Epithelial cell of esophagus (primary cell): ENCODE results near the gene RAPGEFL1.
A peak's percentile ranks its signal among the peaks of the same experiment; 100 is the strongest.

Source experiments
- DNase-seq: peaks from one replicate; pipeline ENCODE4 v3.0.0; 2010; ENCODE audit warnings: low read depth
- H3K4me3 ChIP-seq: 2 replicates; pipeline ENCODE4 v1.5.1; 2011; ENCODE audit warnings: mild to moderate bottlenecking, low read length, control low read depth
- CTCF ChIP-seq: IDR thresholded peaks from 2 replicates; pipeline ENCODE4 v1.5.1; 2011; ENCODE audit warnings: low read depth, mild to moderate bottlenecking, low read length, control low read depth, inconsistent platforms; ENCODE audit not compliant: insufficient read depth; ENCODE audit errors: missing control alignments

The RAPGEFL1 gene

GRCh38 chr17:40173091-40173777, 4.0 kb upstream of the RAPGEFL1 start:
- no peak overlapping the region for H3K4me3 ChIP-seq
- TF ChIP-seq CTCF: no peak
- no peak for DNase-seq

- no peak for DNase-seq
- no peak for TF ChIP-seq CTCF
- H3K4me3 ChIP-seq: no peak overlapping the region
These were observed 3.5 kb upstream of the RAPGEFL1 start for GRCh38 chr17:40173778-40174135.

GRCh38 chr17:40174514-40174913, 2.8 kb upstream of the RAPGEFL1 start:
- TF ChIP-seq CTCF: no peak
- no peak overlapping the region for H3K4me3 ChIP-seq
- DNase-seq: no peak

- DNase-seq: peak; percentile 89
- TF ChIP-seq CTCF: no peak
- H3K4me3 ChIP-seq: peak overlapping the region; percentile 30
These were observed 1.1 kb upstream of the RAPGEFL1 start for GRCh38 chr17:40175928-40176753.

GRCh38 chr17:40176754-40177110, 538 bp upstream of the RAPGEFL1 start:
- H3K4me3 ChIP-seq: peak overlapping the region; percentile 30
- no peak for TF ChIP-seq CTCF
- DNase-seq: peak; percentile 94

- no peak for DNase-seq
- no peak for TF ChIP-seq CTCF
- peak overlapping the region; percentile 70 for H3K4me3 ChIP-seq
These were observed 841 bp downstream of the RAPGEFL1 start for GRCh38 chr17:40178021-40178601.
